Effector memory CD4-positive, alpha-beta T cell (primary cell): ENCODE measurements around the gene TMEM145.

ENCODE experiments used
- DNase-seq, 3 donors: peaks; one replicate each; pipeline ENCODE4 v3.0.0-alpha.2; 2020
- H3K27ac ChIP-seq: 2 replicates; pipeline ENCODE4 v1.7.0; 2013; ENCODE audit warnings: mild to moderate bottlenecking, low read length, moderate library complexity; ENCODE audit not compliant: insufficient read depth, poor library complexity, severe bottlenecking
- H3K27me3 ChIP-seq: replicated peaks from 2 replicates; pipeline ENCODE4 v1.7.0; 2013; ENCODE audit warnings: mild to moderate bottlenecking, low read length; ENCODE audit not compliant: insufficient read depth, control insufficient read depth, poor library complexity, severe bottlenecking
- H3K36me3 ChIP-seq: 2 replicates; pipeline ENCODE4 v1.7.0; 2013; ENCODE audit warnings: mild to moderate bottlenecking, low read length, moderate library complexity; ENCODE audit not compliant: control insufficient read depth, insufficient read depth
- H3K4me1 ChIP-seq: 2 replicates; pipeline ENCODE4 v1.7.0; 2013; ENCODE audit warnings: low read length, mild to moderate bottlenecking; ENCODE audit not compliant: control insufficient read depth, insufficient read depth, poor library complexity, severe bottlenecking
- H3K4me3 ChIP-seq: 2 replicates; pipeline ENCODE4 v1.7.0; 2013; ENCODE audit warnings: low read length, low read depth, mild to moderate bottlenecking; ENCODE audit not compliant: insufficient read depth, poor library complexity, severe bottlenecking
- H3K9me3 ChIP-seq: 2 replicates; pipeline ENCODE4 v1.7.0; 2013; ENCODE audit warnings: mild to moderate bottlenecking, low read length, moderate library complexity; ENCODE audit not compliant: control insufficient read depth

The TMEM145 gene

DNA sequence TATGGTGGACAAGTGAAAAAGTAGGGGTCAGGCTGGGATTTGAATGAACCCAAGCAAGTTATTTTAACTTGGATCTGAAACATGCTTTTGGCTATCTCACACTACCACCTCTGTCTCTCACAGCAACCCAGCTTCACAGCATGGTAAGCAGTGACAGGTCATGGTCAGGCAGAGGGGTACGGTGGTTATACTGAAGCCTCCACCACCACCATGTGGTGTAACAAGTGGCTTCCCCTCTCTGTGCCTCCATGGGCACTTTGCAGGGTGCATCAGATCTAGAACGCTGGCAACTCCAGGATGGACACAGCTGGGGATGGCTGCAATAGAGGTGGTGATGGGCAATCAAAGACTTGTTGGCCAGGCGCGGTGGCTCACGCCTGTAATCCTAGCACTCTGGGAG lies 739 bp upstream of the TMEM145 start:
- DNase-seq = no peak
- Histone ChIP-seq H3K27me3 (peaks cover 21% of the 10 kb centered on the region), H3K9me3 (no peaks in the 10 kb centered on the region), H3K27ac (no peak overlapping the region), H3K4me1 (peaks cover 12% of the 10 kb centered on the region), H3K36me3 (no peaks in the 10 kb centered on the region), H3K4me3 (no peak overlapping the region)

DNA sequence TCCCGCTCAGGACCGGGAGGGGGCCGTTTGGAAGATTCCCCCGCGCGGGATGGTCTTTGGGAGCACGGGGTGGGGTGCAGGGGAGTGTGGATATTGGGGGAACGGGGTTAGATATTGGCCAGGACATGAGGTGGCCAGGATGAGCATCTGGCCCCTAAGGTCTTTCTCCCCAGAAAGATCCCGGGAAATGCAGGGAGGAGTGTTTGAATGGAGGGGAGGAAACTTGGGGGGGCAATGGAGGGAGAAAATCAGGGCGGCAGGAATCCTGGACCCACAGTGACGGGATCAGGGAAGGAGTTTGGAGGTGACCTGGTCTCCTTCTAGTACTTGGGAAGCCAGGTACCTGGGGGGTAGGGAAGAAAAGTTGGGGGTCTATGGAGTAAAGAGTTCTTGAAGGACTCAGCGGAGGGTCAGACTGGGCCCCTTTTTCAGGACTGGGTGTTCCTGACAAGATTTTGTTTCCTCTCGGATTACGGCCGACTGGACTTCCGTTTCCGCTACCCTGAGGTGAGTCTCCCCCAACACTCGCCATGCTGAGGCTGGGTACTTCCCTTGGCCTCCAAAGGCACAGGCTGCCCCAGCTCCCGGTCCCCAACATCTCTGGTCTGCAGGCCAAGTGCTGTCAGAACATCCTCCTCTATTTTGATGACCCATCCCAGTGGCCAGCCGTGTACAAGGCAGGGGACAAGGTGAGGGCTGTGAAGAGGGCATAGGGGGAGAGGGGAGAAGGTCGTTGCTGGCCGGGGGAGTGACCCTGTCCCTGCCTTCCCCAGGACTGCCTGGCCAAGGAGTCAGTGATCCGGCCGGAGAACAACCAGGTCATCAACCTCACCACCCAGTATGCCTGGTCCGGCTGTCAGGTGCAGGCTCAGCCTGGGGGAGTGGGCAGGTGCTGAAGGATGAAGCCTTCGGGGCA lies 989 bp downstream of the TMEM145 start:
- H3K36me3 ChIP-seq = no peaks in the 10 kb centered on the region
- no peak overlapping the region for H3K4me3 ChIP-seq
- no peak overlapping the region for H3K27ac ChIP-seq
- no peak for DNase-seq
- peaks cover 21% of the 10 kb centered on the region for H3K27me3 ChIP-seq
- peaks cover 12% of the 10 kb centered on the region for H3K4me1 ChIP-seq
- H3K9me3 ChIP-seq = no peaks in the 10 kb centered on the region

- Histone ChIP-seq H3K36me3 (no peaks in the 10 kb centered on the region), H3K4me1 (peaks cover 12% of the 10 kb centered on the region), H3K4me3 (no peak overlapping the region), H3K27ac (no peak overlapping the region), H3K9me3 (no peaks in the 10 kb centered on the region), H3K27me3 (peaks cover 21% of the 10 kb centered on the region)
- DNase-seq = no peak
Observed at GRCh38 chr19:42315024-42315423, 1.9 kb downstream of the TMEM145 start.

GRCh38 chr19:42316223-42317211 lies 3.4 kb downstream of the TMEM145 start:
- H3K36me3 ChIP-seq = no peaks in the 10 kb centered on the region
- peaks cover 18% of the 10 kb centered on the region for H3K27me3 ChIP-seq
- H3K9me3 ChIP-seq = no peaks in the 10 kb centered on the region
- no peak overlapping the region for H3K27ac ChIP-seq
- peaks cover 12% of the 10 kb centered on the region for H3K4me1 ChIP-seq
- no peak overlapping the region for H3K4me3 ChIP-seq
- no peak for DNase-seq

DNA sequence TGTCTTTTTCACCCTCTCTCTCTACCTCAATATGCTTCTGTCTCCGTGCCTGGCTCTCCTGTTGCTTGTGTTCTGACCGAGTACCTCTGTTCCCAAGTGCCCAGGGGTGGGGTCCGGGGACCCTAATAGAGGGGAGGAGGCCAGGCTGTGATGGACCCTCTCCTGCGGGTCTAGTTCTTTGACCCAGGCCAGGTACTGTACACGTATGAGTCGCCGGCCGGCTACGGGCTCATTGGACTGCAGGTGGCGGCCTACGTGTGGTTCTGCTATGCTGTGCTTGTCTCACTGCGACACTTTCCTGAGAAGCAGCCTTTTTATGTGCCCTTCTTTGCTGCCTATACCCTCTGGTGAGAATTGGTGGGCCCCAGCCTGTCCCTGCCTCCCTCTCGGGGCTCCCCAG lies 4.4 kb downstream of the TMEM145 start:
- no peak for DNase-seq
- Histone ChIP-seq H3K27me3 (peaks cover 15% of the 10 kb centered on the region), H3K4me3 (no peak overlapping the region)

GRCh38 chr19:42322305-42322704 lies 9.2 kb downstream of the TMEM145 start:
- Histone ChIP-seq H3K27me3 (peaks cover 10% of the 10 kb centered on the region), H3K4me1 (peaks cover 15% of the 10 kb centered on the region), H3K36me3 (no peaks in the 10 kb centered on the region), H3K27ac (no peak overlapping the region), H3K9me3 (no peaks in the 10 kb centered on the region), H3K4me3 (no peak overlapping the region)
- DNase-seq = no peak

More for the DNA sequence above, 4.4 kb downstream of the TMEM145 start:
- H3K4me1 ChIP-seq = peaks cover 12% of the 10 kb centered on the region
- no peak overlapping the region for H3K27ac ChIP-seq
- no peaks in the 10 kb centered on the region for H3K9me3 ChIP-seq
- H3K36me3 ChIP-seq = no peaks in the 10 kb centered on the region

- Histone ChIP-seq H3K27ac (no peak overlapping the region), H3K36me3 (no peaks in the 10 kb centered on the region), H3K27me3 (peaks cover 10% of the 10 kb centered on the region), H3K9me3 (no peaks in the 10 kb centered on the region), H3K4me1 (peaks cover 15% of the 10 kb centered on the region), H3K4me3 (no peak overlapping the region)
- no peak for DNase-seq
Observed at GRCh38 chr19:42323473-42323851, 10.4 kb downstream of the TMEM145 start.

- Histone ChIP-seq H3K27me3 (peaks cover 10% of the 10 kb centered on the region), H3K27ac (no peak overlapping the region), H3K4me3 (peak overlapping the region; percentile 43), H3K9me3 (no peaks in the 10 kb centered on the region), H3K36me3 (no peaks in the 10 kb centered on the region), H3K4me1 (peaks cover 15% of the 10 kb centered on the region)
- DNase-seq = no peak
Observed at GRCh38 chr19:42323852-42324654, 10.9 kb downstream of the TMEM145 start.

DNA sequence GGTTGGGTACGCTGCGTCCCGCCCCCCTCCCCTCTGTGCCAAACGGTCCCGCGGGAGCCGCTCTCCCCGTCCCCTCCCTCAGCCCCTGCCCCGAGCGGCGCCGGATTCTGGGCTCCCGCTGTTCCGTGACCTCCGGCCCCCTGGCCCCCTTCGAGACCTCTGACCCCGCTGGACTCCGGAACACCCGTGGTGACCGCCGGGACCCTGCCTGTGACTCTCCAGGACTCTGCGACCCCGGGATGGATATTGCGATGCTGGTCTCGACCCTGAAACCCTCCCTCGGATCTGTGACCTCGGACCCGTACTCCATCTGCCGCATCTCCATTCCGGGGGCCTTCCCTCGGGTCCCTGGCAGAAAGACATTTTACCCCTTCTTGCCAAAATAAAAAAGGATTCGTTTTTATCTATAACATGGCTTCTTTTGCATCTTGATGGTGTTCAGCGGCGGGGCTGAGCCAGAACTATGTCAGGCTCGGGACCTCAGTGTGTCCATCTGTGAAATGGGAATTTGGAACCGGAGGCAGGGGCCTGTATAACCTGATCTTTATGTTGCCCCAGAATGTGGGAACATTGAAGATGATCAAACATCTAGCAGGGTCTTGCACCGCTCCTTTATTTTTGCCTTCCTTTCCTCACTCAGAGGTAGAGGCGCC lies 11.7 kb downstream of the TMEM145 start:
- Histone ChIP-seq H3K27ac (no peak overlapping the region), H3K36me3 (no peaks in the 10 kb centered on the region), H3K4me1 (peaks cover 15% of the 10 kb centered on the region), H3K9me3 (no peaks in the 10 kb centered on the region), H3K4me3 (peak overlapping the region; percentile 43), H3K27me3 (peaks cover 10% of the 10 kb centered on the region)
- DNase-seq = no peak
